K562 (cell line): ENCODE results near the gene TM4SF18. TPM values are rescaled to one million over a fixed set of nuclear protein-coding genes. Genes with fewer than 3 reads are reported as not detected.

ENCODE experiments used
- ATAC-seq: fragments of 200-7000 bp; cut with Tn5 transposase; 3 replicates; pipeline ENCODE4 v1.9.1; 2020; ENCODE audit warnings: moderate library complexity
- BruUV-seq: library from RNA; stranded (reverse); fragments of 400-500 nt; replicated peaks from 2 replicates; lab custom pipeline; 2021; lab: Mats Ljungman, UMichigan
- CTCF ChIA-PET: fragments of 300-600 bp; formaldehyde crosslinking; extraction: SDS; loops from one replicate; lab custom pipeline; 2021; ENCODE audit warnings: low intra/inter-chr PET ratio; lab: Yijun Ruan, JAX
- POLR2A ChIA-PET: fragments of 300-600, 350-650 bp; sonication (Branson Sonifier 250); formaldehyde crosslinking; extraction: SDS; loops from one replicate; lab custom pipeline; 2021; ENCODE audit warnings: antibody characterized with exemption, inconsistent platforms; lab: Yijun Ruan, JAX
- DNase-seq, 4 experiments: peaks; one replicate each; pipeline versions ENCODE4 v3.0.0 to v3.0.0-alpha.2; 2011 to 2018; ENCODE audit warnings: low spot score in 3 of 4, mixed read lengths in 3 of 4; ENCODE audit errors: extremely low read depth in 1 of 4
- FAIRE-seq: peaks from 2 replicates; lab custom pipeline; 2011; peaks lifted over from hg19 to GRCh38; lab: Jason Lieb, UNC
- H2AFZ ChIP-seq: 2 replicates; pipeline ENCODE4 v1.6.0; 2011; ENCODE audit warnings: low read depth, low read length, control low read depth, inconsistent platforms
- H3K27ac ChIP-seq: fragments of 200-600 bp; 3 replicates; pipeline ENCODE4 v1.8.0; 2011; ENCODE audit warnings: low read depth, mild to moderate bottlenecking, control low read depth, inconsistent platforms, low read length, moderate library complexity, mixed read lengths; ENCODE audit errors: extremely low read depth
- H3K27me3 ChIP-seq, 2 experiments: fragments of 300-600 bp in 1 of 2; 2 replicates in 1 of 2; 3 replicates in 1 of 2; pipeline versions ENCODE4 v1.6.0 to v1.8.0; 2011; ENCODE audit warnings: inconsistent platforms in 2 of 2, low read length in 2 of 2, mild to moderate bottlenecking in 1 of 2, mixed read lengths in 1 of 2, moderate library complexity in 1 of 2; ENCODE audit not compliant: control insufficient read depth in 2 of 2, insufficient read depth in 2 of 2
- H3K36me3 ChIP-seq: fragments of 300-600 bp; 3 replicates; pipeline ENCODE4 v1.8.0; 2011; ENCODE audit warnings: mild to moderate bottlenecking, low read length, inconsistent platforms; ENCODE audit not compliant: control insufficient read depth, insufficient read depth
- H3K4me1 ChIP-seq, 2 experiments: fragments of 200-600 bp in 1 of 2; replicated peaks in 1 of 2; 2 replicates in 1 of 2; 3 replicates in 1 of 2; pipeline versions ENCODE4 v1.5.1 to v1.8.0; 2011; ENCODE audit warnings: inconsistent platforms in 2 of 2, low read length in 2 of 2, mild to moderate bottlenecking in 1 of 2, mixed read lengths in 1 of 2, moderate library complexity in 1 of 2; ENCODE audit not compliant: control insufficient read depth in 2 of 2, insufficient read depth in 2 of 2
- H3K4me2 ChIP-seq: 2 replicates; pipeline ENCODE4 v1.6.1; 2011; ENCODE audit warnings: low read length, control low read depth, inconsistent platforms, mixed read lengths; ENCODE audit not compliant: insufficient read depth
- H3K4me3 ChIP-seq: fragments of 200-600 bp; sonication (generic), shearing (Covaris generic); 2 replicates; pipeline ENCODE4 v1.5.1; 2016; ENCODE audit warnings: control low read depth, inconsistent platforms
- H3K79me2 ChIP-seq: fragments of 200-600 bp; 3 replicates; pipeline ENCODE4 v1.8.0; 2011; ENCODE audit warnings: low read length, inconsistent platforms; ENCODE audit not compliant: control insufficient read depth, insufficient read depth
- H3K9ac ChIP-seq, 2 experiments: 2 replicates each; pipeline versions ENCODE4 v1.6.0 to v1.6.1; 2011; ENCODE audit warnings: low read depth in 2 of 2, low read length in 2 of 2, control low read depth in 1 of 2, inconsistent platforms in 1 of 2, mild to moderate bottlenecking in 1 of 2, mixed read lengths in 1 of 2; ENCODE audit not compliant: insufficient read depth in 1 of 2
- H3K9me1 ChIP-seq: one replicate; pipeline ENCODE4 v1.6.0; 2011; ENCODE audit warnings: inconsistent platforms, mild to moderate bottlenecking, low read length, moderate library complexity; ENCODE audit not compliant: control insufficient read depth, insufficient read depth
- H3K9me3 ChIP-seq: replicated peaks from 2 replicates; pipeline ENCODE4 v1.5.1; 2011; ENCODE audit warnings: low read depth, low read length, inconsistent platforms; ENCODE audit not compliant: control insufficient read depth, insufficient read depth
- H4K20me1 ChIP-seq: replicated peaks from 2 replicates; pipeline ENCODE4 v1.6.1; 2011; ENCODE audit warnings: low read length, inconsistent platforms, mixed read lengths; ENCODE audit not compliant: control insufficient read depth, insufficient read depth
- CHD4 ChIP-seq: fragments of 200-600 bp; sonication (generic); IDR thresholded peaks from 3 replicates; pipeline ENCODE4 v1.6.1; 2012; ENCODE audit warnings: low read depth, mild to moderate bottlenecking, mixed read lengths, low read length, inconsistent platforms; ENCODE audit not compliant: insufficient read depth, insufficient replicate concordance, poor library complexity, severe bottlenecking
- CTCF ChIP-seq, 3 experiments: IDR thresholded peaks in 2 of 3; conservative IDR thresholded peaks in 1 of 3; 2 replicates each; pipeline ENCODE4 v1.5.1; 2011 to 2012; ENCODE audit warnings: low read length in 3 of 3, mild to moderate bottlenecking in 3 of 3, control low read depth in 2 of 3, improper control_type of control experiment in 1 of 3, inconsistent platforms in 1 of 3, low read depth in 1 of 3, mixed read lengths in 1 of 3, moderate library complexity in 1 of 3; ENCODE audit not compliant: insufficient read depth in 2 of 3
- DIDO1 ChIP-seq: fragments of 450-650 bp; IDR thresholded peaks from 2 replicates; pipeline ENCODE4 v1.6.1; 2016; ENCODE audit warnings: low read depth, missing biosample characterization, missing genetic modification characterization
- FOXK2 ChIP-seq, 2 experiments: fragments of 450-650 bp; IDR thresholded peaks in 1 of 2; conservative IDR thresholded peaks in 1 of 2; 2 replicates each; pipeline ENCODE4 v1.6.1; 2016; ENCODE audit warnings: low read depth in 2 of 2, mild to moderate bottlenecking in 1 of 2
- L3MBTL2 ChIP-seq: fragments of 450-650 bp; IDR thresholded peaks from 2 replicates; pipeline ENCODE4 v1.6.1; 2016; ENCODE audit warnings: mild to moderate bottlenecking, moderate library complexity
- LARP7 ChIP-seq: fragments of 450-650 bp; IDR thresholded peaks from 2 replicates; pipeline ENCODE4 v1.6.1; 2016
- POLR2H ChIP-seq: IDR thresholded peaks from 2 replicates; pipeline ENCODE4 v1.6.1; 2016; ENCODE audit warnings: missing genetic modification characterization, low read depth, mild to moderate bottlenecking, control low read depth, missing compliant biosample characterization, moderate library complexity
- PTBP1 ChIP-seq: fragments of 200-400 bp; formaldehyde crosslinking; IDR thresholded peaks from 2 replicates; pipeline ENCODE4 v1.6.1; 2017; ENCODE audit warnings: low read depth, low read length
- RBM22 ChIP-seq: fragments of 200-400 bp; formaldehyde crosslinking; IDR thresholded peaks from 2 replicates; pipeline ENCODE4 v1.6.1; 2018; ENCODE audit warnings: low read length, low read depth; ENCODE audit not compliant: poor library complexity, severe bottlenecking
- RBM34 ChIP-seq: fragments of 200-400 bp; formaldehyde crosslinking; IDR thresholded peaks from 2 replicates; pipeline ENCODE4 v1.6.1; 2018; ENCODE audit warnings: low read length, borderline replicate concordance; ENCODE audit not compliant: insufficient read depth
- SLC30A9 ChIP-seq: fragments of 250-450 bp; sonication (Bioruptor Pico); IDR thresholded peaks from 2 replicates; pipeline ENCODE4 v1.8.0; 2022; ENCODE audit warnings: mild to moderate bottlenecking, moderate library complexity
- SP1 ChIP-seq: sonication (generic); formaldehyde crosslinking; IDR thresholded peaks from 2 replicates; pipeline ENCODE4 v1.8.1; 2022; ENCODE audit warnings: mild to moderate bottlenecking, missing genetic modification reagents
- SREBF1 ChIP-seq: fragments of 150-350 bp; IDR thresholded peaks from 2 replicates; pipeline ENCODE4 v1.6.1; 2014; ENCODE audit warnings: antibody characterized with exemption, low read depth, low read length, borderline replicate concordance
- ZBTB34 ChIP-seq: fragments of 250-450 bp; sonication (Bioruptor Pico); IDR thresholded peaks from 2 replicates; pipeline ENCODE4 v1.8.0; 2021; ENCODE audit warnings: mild to moderate bottlenecking, moderate library complexity
- ZBTB7A ChIP-seq: IDR thresholded peaks from 2 replicates; pipeline ENCODE4 v1.6.1; 2011; ENCODE audit warnings: low read depth, mild to moderate bottlenecking, low read length, moderate library complexity, borderline replicate concordance; ENCODE audit not compliant: control insufficient read depth
- ZNF12 ChIP-seq: sonication (generic); formaldehyde crosslinking; IDR thresholded peaks from 2 replicates; pipeline ENCODE4 v1.4.0; 2020; ENCODE audit warnings: mild to moderate bottlenecking, missing genetic modification reagents
- WGBS: fragments of 100-300 bp; shearing (Covaris generic); methylation state at CpG from one replicate; pipeline ENCODE4 v1.1.6; 2016; ENCODE audit warnings: low coverage, mixed read lengths; ENCODE audit not compliant: insufficient coverage; ENCODE audit errors: missing lambda C conversion rate; 5-methylcytosine and 5-hydroxymethylcytosine counted together
- in situ Hi-C: fragments of 300-500 bp; cut with MboI; formaldehyde crosslinking; loops from 4 replicates; pipeline ENCODE4 v1.15.0; 2018; ENCODE audit warnings: inconsistent platforms, mixed read lengths
- intact Hi-C: fragments of 100-400 bp; cut with micrococcal nuclease; formaldehyde crosslinking; loops from 2 replicates; pipeline ENCODE4 v1.14.2; 2022
- polyA plus RNA-seq, 8 experiments: library from polyadenylated mRNA; depleted of rRNA in 4 of 8; stranded (reverse) in 5 of 8; unstranded in 3 of 8; fragments of >200 nt; fragmentation: Nextera tagmentation in 2 of 8; fragmentation: Illumina TruSeq in 1 of 8; extraction: Ambion mirVana in 2 of 8; extraction: Trizol in 1 of 8; gene quantifications; 2 replicates each; pipeline versions ENCODE4 v1.2.1 to v1.2.3, GENCODE V29; 2011 to 2014; ENCODE audit warnings: inconsistent platforms in 1 of 8, missing spikeins in 1 of 8
- total RNA-seq, 7 experiments: library from RNA; depleted of rRNA in 6 of 7; stranded (reverse); fragments of >200 nt in 6 of 7; fragmentation: Illumina TruSeq in 2 of 7; extraction: Trizol in 2 of 7; gene quantifications; 2 replicates each; pipeline versions ENCODE4 v1.2.1 to v1.2.3, GENCODE V29; 2011 to 2021; ENCODE audit warnings: low replicate concordance in 1 of 7
- TF ChIP-seq, protein P1 (sequence below): IDR thresholded peaks from 2 replicates; pipeline ENCODE4 v1.6.1; 2011; ENCODE audit not compliant: insufficient read length; ENCODE audit errors: extremely low read depth
- TF ChIP-seq, protein P2 (sequence below): fragments of 250-450 bp; sonication (Bioruptor Pico); IDR thresholded peaks from 2 replicates; pipeline ENCODE4 v1.8.0; 2021; ENCODE audit warnings: moderate library complexity, mild to moderate bottlenecking, inconsistent platforms

Gene TM4SF18
- total and polyA plus RNA-seq, 9 of the 15 experiments (the other 6 are each of a cell fraction or from before 2014, with no cell fraction given): not detected

DNA sequence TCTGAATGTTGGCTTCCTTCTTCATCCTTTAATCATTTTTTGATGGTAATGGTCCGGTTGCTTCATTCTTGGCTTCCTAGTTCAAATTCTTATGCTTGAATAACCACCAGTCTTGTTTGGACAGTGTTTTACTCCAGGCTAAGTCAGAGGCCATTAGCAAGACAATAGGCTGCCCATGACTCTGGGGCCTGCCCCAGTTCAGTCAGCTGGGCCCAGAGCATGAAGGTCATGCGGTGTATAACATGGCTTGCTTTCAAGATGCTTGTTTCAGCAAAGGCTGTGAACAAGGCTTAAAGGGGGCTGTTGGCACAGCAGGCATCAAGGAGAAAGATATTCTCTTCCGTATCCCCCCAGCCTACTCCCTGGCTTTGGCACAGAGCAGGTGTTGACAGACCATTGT lies 13.7 kb downstream of the TM4SF18 start:
- in situ Hi-C loops: no loop called here
- BruUV-seq: no TSS peak
- POLR2A ChIA-PET: no interaction called here
- TF ChIP-seq ZNF12 (no peak), SLC30A9 (CRISPR knock-in tag) (no peak), RBM34 (no peak), POLR2H (tag) (no peak), CTCF (IDR thresholded peaks at IDR 0.05 in 2 of 3, conservative IDR thresholded peaks at IDR 0.05 in 1 of 3; ENCODE audit: insufficient read depth in 2 of 3, low read depth in 1 of 3, low read length in 3 of 3) (no peak), CHD4 (no peak), L3MBTL2 (no peak), SP1 (CRISPR knock-in tag) (no peak), ZBTB34 (CRISPR knock-in tag) (no peak), LARP7 (no peak), RBM22 (no peak), DIDO1 (tag) (no peak), SREBF1 (no peak), PTBP1 (no peak), FOXK2 (conservative IDR thresholded peaks at IDR 0.05 in 1 of 2, IDR thresholded peaks at IDR 0.05 in 1 of 2; ENCODE audit: low read depth in 2 of 2) (no peak), ZBTB7A (no peak)
- TF ChIP-seq, protein P1, sequence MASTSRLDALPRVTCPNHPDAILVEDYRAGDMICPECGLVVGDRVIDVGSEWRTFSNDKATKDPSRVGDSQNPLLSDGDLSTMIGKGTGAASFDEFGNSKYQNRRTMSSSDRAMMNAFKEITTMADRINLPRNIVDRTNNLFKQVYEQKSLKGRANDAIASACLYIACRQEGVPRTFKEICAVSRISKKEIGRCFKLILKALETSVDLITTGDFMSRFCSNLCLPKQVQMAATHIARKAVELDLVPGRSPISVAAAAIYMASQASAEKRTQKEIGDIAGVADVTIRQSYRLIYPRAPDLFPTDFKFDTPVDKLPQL: no peak
- TF ChIP-seq, protein P2, sequence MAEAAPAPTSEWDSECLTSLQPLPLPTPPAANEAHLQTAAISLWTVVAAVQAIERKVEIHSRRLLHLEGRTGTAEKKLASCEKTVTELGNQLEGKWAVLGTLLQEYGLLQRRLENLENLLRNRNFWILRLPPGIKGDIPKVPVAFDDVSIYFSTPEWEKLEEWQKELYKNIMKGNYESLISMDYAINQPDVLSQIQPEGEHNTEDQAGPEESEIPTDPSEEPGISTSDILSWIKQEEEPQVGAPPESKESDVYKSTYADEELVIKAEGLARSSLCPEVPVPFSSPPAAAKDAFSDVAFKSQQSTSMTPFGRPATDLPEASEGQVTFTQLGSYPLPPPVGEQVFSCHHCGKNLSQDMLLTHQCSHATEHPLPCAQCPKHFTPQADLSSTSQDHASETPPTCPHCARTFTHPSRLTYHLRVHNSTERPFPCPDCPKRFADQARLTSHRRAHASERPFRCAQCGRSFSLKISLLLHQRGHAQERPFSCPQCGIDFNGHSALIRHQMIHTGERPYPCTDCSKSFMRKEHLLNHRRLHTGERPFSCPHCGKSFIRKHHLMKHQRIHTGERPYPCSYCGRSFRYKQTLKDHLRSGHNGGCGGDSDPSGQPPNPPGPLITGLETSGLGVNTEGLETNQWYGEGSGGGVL (CRISPR knock-in tag): no peak

More for the DNA sequence above, 13.7 kb downstream of the TM4SF18 start:
- Histone ChIP-seq H3K4me1 (no peaks in the 10 kb centered on the region), H2AFZ (no peak overlapping the region), H3K27ac (no peak overlapping the region), H3K79me2 (no peaks in the 10 kb centered on the region), H3K4me2 (no peak overlapping the region), H3K9me3 (no peaks in the 10 kb centered on the region), H3K9ac (no peak overlapping the region), H3K36me3 (no peaks in the 10 kb centered on the region), H3K9me1 (no peaks in the 10 kb centered on the region), H4K20me1 (no peaks in the 10 kb centered on the region), H3K4me3 (no peak overlapping the region), H3K27me3 (no peaks in the 10 kb centered on the region)
- FAIRE-seq: no peak
- CTCF ChIA-PET: no interaction called here
- WGBS: 0% methylated on average over 3 of the region's 3 CpGs
- intact Hi-C loops: no loop called here
- no peak for ATAC-seq
- no peak for DNase-seq
